Lung (tissue), 12 donors: ENCODE measurements around the gene BAHD1. TPM values are rescaled to one million over a fixed set of nuclear protein-coding genes. Genes with fewer than 3 reads are reported as not detected.

Source experiments
- ATAC-seq: fragments of 200-7000 bp; cut with Tn5 transposase; one replicate; pipeline ENCODE4 v1.9.1; 2020; ENCODE audit warnings: moderate number of reproducible peaks; ENCODE audit not compliant: insufficient read depth, low FRiP score
- DNase-seq, 3 donors: peaks; one replicate each; pipeline ENCODE4 v3.0.0-alpha.2; 2013 to 2017
- H3K27ac ChIP-seq, 2 donors: one replicate each; pipeline ENCODE4 v1.5.1; 2013; ENCODE audit warnings: mild to moderate bottlenecking in 2 of 2, moderate library complexity in 2 of 2, control low read depth in 1 of 2, inconsistent platforms in 1 of 2, low read depth in 1 of 2, low read length in 1 of 2
- H3K27me3 ChIP-seq, 3 donors: one replicate each; pipeline ENCODE4 v1.5.1; 2013; ENCODE audit warnings: low read length in 2 of 3; ENCODE audit not compliant: control insufficient read depth in 3 of 3, insufficient read depth in 3 of 3
- H3K36me3 ChIP-seq, 4 donors: one replicate each; pipeline ENCODE4 v1.5.1; 2013; ENCODE audit warnings: low read length in 4 of 4, mild to moderate bottlenecking in 1 of 4, moderate library complexity in 1 of 4; ENCODE audit not compliant: control insufficient read depth in 4 of 4, insufficient read depth in 4 of 4
- H3K4me1 ChIP-seq, 5 donors: one replicate each; pipeline ENCODE4 v1.5.1; 2013; ENCODE audit warnings: low read length in 5 of 5, mild to moderate bottlenecking in 2 of 5, moderate library complexity in 1 of 5; ENCODE audit not compliant: control insufficient read depth in 5 of 5, insufficient read depth in 5 of 5
- H3K4me3 ChIP-seq: one replicate; pipeline ENCODE4 v1.5.1; 2013; ENCODE audit warnings: mild to moderate bottlenecking, control low read depth, moderate library complexity
- H3K9ac ChIP-seq, 2 donors: one replicate each; pipeline ENCODE4 v1.5.1; 2013; ENCODE audit warnings: low read length in 2 of 2, control low read depth in 1 of 2; ENCODE audit not compliant: insufficient read depth in 1 of 2
- H3K9me3 ChIP-seq, 4 donors: one replicate each; pipeline ENCODE4 v1.5.1; 2013; ENCODE audit warnings: low read length in 3 of 4, mild to moderate bottlenecking in 1 of 4, moderate library complexity in 1 of 4; ENCODE audit not compliant: control insufficient read depth in 4 of 4, insufficient read depth in 3 of 4
- WGBS, 2 donors: extraction: QIAGEN DNeasy Blood & Tissue Kit; methylation state at CpG; one replicate each; pipeline ENCODE4 v1.1.7; 2013; 5-methylcytosine and 5-hydroxymethylcytosine counted together
- polyA plus RNA-seq, 2 donors: library from polyadenylated mRNA; stranded (reverse); fragments of 200-250 nt; gene quantifications; one replicate each; pipeline ENCODE4 v1.2.1, GENCODE V29; 2013
- total RNA-seq, 2 donors: library from RNA; depleted of rRNA in 1 of 2; stranded (reverse); fragments of >200 nt in 1 of 2; gene quantifications; one replicate each; pipeline ENCODE4 v1.2.1, GENCODE V29; 2014 to 2021
- TF ChIP-seq, protein P1 (sequence below): IDR thresholded peaks from 2 replicates; pipeline ENCODE4 v1.5.1; 2012; ENCODE audit warnings: mild to moderate bottlenecking; ENCODE audit errors: control extremely low read depth, extremely low read depth
- donor health status: control.
- donor health status: control.
- donor health status: Bipolar disorder and iron deficiency.
- donor health status: healthy.
- donor health status: DM: yes; HTN: yes; CAD: no.

Gene BAHD1
- total and polyA plus RNA-seq, 4 donors, result 11.3 to 28.1 (median 13.7) TPM

DNA sequence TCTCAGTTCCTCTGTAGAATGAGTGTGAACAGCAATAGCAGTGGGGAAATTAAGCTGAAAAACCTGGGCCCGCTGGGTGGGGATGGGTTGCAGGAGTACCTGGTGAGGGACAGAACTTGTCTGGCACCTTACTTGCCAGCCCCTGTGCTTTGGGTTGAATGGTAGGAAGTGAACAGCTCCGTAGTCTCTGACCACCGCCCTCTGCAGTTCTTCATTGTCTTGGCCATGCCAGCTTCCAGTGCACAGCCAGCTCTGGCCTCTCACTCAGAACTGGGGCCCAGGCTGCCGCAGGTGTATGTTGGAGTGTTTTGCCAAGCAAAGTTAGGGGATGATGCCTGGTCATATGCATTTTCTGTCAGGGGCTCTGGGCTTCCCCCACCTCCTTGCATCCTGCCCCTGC lies 16.0 kb downstream of the BAHD1 start:
- peaks cover 0 to 23% (median 2%) of the 10 kb centered on the region in 4 donors for H3K36me3 ChIP-seq
- peaks cover 0 to 28% (median 10%) of the 10 kb centered on the region in 5 donors for H3K4me1 ChIP-seq
- TF ChIP-seq, protein P1, sequence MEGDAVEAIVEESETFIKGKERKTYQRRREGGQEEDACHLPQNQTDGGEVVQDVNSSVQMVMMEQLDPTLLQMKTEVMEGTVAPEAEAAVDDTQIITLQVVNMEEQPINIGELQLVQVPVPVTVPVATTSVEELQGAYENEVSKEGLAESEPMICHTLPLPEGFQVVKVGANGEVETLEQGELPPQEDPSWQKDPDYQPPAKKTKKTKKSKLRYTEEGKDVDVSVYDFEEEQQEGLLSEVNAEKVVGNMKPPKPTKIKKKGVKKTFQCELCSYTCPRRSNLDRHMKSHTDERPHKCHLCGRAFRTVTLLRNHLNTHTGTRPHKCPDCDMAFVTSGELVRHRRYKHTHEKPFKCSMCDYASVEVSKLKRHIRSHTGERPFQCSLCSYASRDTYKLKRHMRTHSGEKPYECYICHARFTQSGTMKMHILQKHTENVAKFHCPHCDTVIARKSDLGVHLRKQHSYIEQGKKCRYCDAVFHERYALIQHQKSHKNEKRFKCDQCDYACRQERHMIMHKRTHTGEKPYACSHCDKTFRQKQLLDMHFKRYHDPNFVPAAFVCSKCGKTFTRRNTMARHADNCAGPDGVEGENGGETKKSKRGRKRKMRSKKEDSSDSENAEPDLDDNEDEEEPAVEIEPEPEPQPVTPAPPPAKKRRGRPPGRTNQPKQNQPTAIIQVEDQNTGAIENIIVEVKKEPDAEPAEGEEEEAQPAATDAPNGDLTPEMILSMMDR, result no peak
- DNase-seq (no peak), ATAC-seq (no peak)
- no peaks in the 10 kb centered on the region for H3K9me3 ChIP-seq
- H3K27me3 ChIP-seq, result no peaks in the 10 kb centered on the region
- no peak overlapping the region for H3K4me3 ChIP-seq
- no peak overlapping the region for H3K27ac ChIP-seq
- H3K9ac ChIP-seq, result no peak overlapping the region
- 51 to 77% methylated on average over 4 of the region's 4 CpGs for WGBS, 2 donors

DNA sequence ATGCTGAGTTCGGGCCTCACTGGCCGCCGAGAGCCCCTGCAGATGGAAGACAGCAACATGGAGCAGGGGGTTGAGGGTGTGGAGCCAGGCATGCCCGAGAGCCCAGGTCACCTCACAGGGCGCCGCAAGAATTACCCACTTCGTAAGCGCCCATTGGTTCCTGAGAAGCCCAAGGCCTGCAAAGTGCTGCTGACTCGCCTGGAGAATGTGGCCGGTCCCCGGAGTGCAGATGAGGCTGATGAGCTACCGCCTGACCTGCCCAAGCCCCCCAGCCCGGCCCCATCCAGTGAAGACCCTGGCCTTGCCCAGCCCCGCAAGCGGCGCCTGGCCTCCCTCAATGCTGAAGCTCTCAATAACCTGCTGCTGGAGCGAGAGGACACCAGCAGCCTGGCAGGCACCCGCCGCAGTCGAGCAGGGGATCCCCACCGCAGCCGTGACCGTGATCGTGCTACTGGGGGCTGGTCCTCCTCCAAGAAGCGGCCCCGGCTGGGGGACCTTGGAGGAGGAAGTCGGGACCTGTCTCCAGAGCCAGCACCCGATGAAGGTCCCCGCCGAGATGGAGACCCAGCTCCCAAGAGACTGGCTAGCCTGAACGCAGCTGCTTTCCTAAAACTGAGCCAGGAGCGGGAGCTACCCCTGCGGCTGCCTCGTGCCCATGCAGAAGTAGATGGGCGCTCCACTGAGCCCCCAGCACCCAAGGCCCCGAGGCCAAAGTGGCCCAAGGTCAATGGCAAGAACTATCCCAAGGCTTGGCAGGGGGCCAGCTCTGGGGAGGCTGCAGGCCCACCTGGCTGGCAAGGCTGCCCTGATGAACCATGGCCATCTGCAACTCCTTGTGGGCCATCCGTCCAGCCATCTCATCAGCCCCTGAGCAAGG lies 18.0 kb downstream of the BAHD1 start:
- Histone ChIP-seq H3K36me3 (peaks cover 0 to 33% (median 7%) of the 10 kb centered on the region in 4 donors), H3K9ac (no peak overlapping the region), H3K9me3 (no peaks in the 10 kb centered on the region), H3K27me3 (no peaks in the 10 kb centered on the region), H3K27ac (no peak overlapping the region), H3K4me1 (peaks cover 0 to 22% (median 10%) of the 10 kb centered on the region in 5 donors), H3K4me3 (no peak overlapping the region)
- no peak for ATAC-seq
- DNase-seq, result no peak
- TF ChIP-seq, protein P1, result no peak
- 96% methylated on average over 37 of the region's 37 CpGs for WGBS, 2 donors

DNA sequence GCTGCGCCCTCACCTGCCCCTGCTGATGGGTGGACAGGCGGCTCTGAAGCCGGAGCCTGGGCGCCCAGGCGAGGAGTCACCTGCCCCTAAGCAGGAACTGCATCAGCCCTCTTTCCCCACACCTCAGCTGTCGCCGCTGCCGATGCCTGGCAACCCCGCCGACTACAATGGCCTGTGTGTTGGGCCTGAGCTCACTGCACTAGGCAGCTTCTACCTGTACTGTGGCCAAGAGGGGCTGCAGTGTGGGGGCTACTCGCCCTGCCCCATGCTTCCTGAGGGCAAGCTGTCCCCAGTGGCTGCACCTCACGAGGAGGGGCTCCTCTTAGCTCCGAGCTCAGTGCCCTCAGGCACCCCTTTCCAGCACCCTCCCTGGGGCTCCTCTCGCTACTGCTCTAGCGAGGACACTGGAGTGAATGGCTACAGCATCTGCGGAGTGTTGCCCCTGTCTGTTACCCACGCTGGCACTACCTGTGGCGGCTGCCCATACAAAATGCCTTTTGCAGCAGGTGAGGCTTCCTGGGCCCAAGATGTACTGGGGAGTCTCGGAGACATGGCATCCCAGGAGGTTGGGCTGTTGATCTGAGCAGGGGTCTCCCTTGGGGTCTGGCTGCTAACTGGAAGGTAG lies 18.8 kb downstream of the BAHD1 start:
- WGBS, 2 donors, result 95 to 96% methylated on average over 19 of the region's 19 CpGs
- TF ChIP-seq, protein P1, result no peak
- no peak for DNase-seq
- H3K9ac ChIP-seq, result no peak overlapping the region
- no peaks in the 10 kb centered on the region for H3K27me3 ChIP-seq
- no peak overlapping the region for H3K27ac ChIP-seq
- no peak overlapping the region for H3K4me3 ChIP-seq
- peaks cover 0 to 40% (median 9%) of the 10 kb centered on the region in 4 donors for H3K36me3 ChIP-seq
- H3K4me1 ChIP-seq, result peaks cover 0 to 17% (median 10%) of the 10 kb centered on the region in 5 donors
- no peaks in the 10 kb centered on the region for H3K9me3 ChIP-seq
- ATAC-seq, result no peak
